CD4-positive, alpha-beta memory T cell (primary cell): ENCODE measurements around the gene CDK5RAP3. TPM values are rescaled to one million over a fixed set of nuclear protein-coding genes. Genes with fewer than 3 reads are reported as not detected.

Experiments used
- CTCF ChIA-PET: fragments of 350-600 bp; sonication (Branson Sonifier 250); formaldehyde crosslinking; loops from one replicate; lab custom pipeline; 2021; ENCODE audit warnings: inconsistent platforms; ENCODE audit not compliant: partially characterized antibody; lab: Charles Lee
- POLR2A ChIA-PET: fragments of 350-600 bp; sonication (Branson Sonifier 250); formaldehyde crosslinking; loops from one replicate; lab custom pipeline; 2021; ENCODE audit not compliant: partially characterized antibody; lab: Charles Lee
- DNase-seq, 5 donors: peaks; one replicate each; pipeline versions ENCODE4 v3.0.0 to v3.0.0-alpha.2; 2020 to 2022; ENCODE audit warnings: mixed read lengths in 1 of 5
- H3K27ac ChIP-seq: one replicate; pipeline ENCODE4 v1.7.0; 2013; ENCODE audit warnings: low read depth, low read length
- H3K27me3 ChIP-seq: 2 replicates; pipeline ENCODE4 v1.7.0; 2013; ENCODE audit warnings: mild to moderate bottlenecking, low read length, moderate library complexity; ENCODE audit not compliant: insufficient read depth
- H3K36me3 ChIP-seq: 2 replicates; pipeline ENCODE4 v1.7.0; 2013; ENCODE audit warnings: mild to moderate bottlenecking, low read length, moderate library complexity; ENCODE audit not compliant: insufficient read depth
- H3K4me1 ChIP-seq: 2 replicates; pipeline ENCODE4 v1.7.0; 2013; ENCODE audit warnings: mild to moderate bottlenecking, low read length, moderate library complexity; ENCODE audit not compliant: insufficient read depth
- H3K4me3 ChIP-seq, 2 donors: one replicate each; pipeline ENCODE4 v1.7.0; 2013; ENCODE audit warnings: low read length in 2 of 2, mild to moderate bottlenecking in 1 of 2
- H3K9me3 ChIP-seq, 2 donors: one replicate each; pipeline ENCODE4 v1.7.0; 2013; ENCODE audit warnings: low read length in 2 of 2, control low read depth in 1 of 2; ENCODE audit not compliant: control insufficient read depth in 1 of 2
- H3K27ac Mint-ChIP-seq, 7 donors: one replicate each; pipeline ENCODE4 v1.8.0; 2020 to 2021; ENCODE audit warnings: mixed read lengths in 7 of 7, mild to moderate bottlenecking in 6 of 7, inconsistent platforms in 3 of 7, moderate library complexity in 3 of 7
- H3K27me3 Mint-ChIP-seq, 2 donors: one replicate each; pipeline ENCODE4 v1.8.0; 2020 to 2021; ENCODE audit warnings: mixed read lengths in 2 of 2
- H3K36me3 Mint-ChIP-seq, 2 donors: one replicate each; pipeline ENCODE4 v1.8.0; 2020 to 2021; ENCODE audit warnings: mixed read lengths in 2 of 2, inconsistent platforms in 1 of 2, mild to moderate bottlenecking in 1 of 2
- H3K4me1 Mint-ChIP-seq, 4 donors: one replicate each; pipeline ENCODE4 v1.8.0; 2020 to 2021; ENCODE audit warnings: mixed read lengths in 4 of 4, mild to moderate bottlenecking in 1 of 4
- H3K4me3 Mint-ChIP-seq, 8 donors: one replicate each; pipeline ENCODE4 v1.8.0; 2020 to 2021; ENCODE audit warnings: mixed read lengths in 8 of 8, mild to moderate bottlenecking in 7 of 8, moderate library complexity in 6 of 8, inconsistent platforms in 3 of 8
- H3K9me3 Mint-ChIP-seq, 8 donors: one replicate each; pipeline ENCODE4 v1.8.0; 2020 to 2021; ENCODE audit warnings: mixed read lengths in 8 of 8, mild to moderate bottlenecking in 5 of 8, inconsistent platforms in 3 of 8, moderate library complexity in 1 of 8
- intact Hi-C: fragments of 100-400 bp; cut with micrococcal nuclease; formaldehyde crosslinking; loops from one replicate; pipeline ENCODE4 v1.15.1; 2023
- polyA plus RNA-seq, 2 donors: library from polyadenylated mRNA; unstranded; fragments of 300-500 nt; fragmentation: Illumina TruSeq; gene quantifications; one replicate each; pipeline ENCODE4 v1.2.3, GENCODE V29; 2021
- total RNA-seq, 2 experiments: library from RNA; stranded (reverse); gene quantifications; one replicate each; pipeline ENCODE4 v1.2.3, GENCODE V29; 2021

The CDK5RAP3 gene
- total and polyA plus RNA-seq, 4 experiments from 2014 or later, result 75.1 to 343 (median 220) TPM

GRCh38 chr17:47942096-47942510 lies 28.8 kb upstream of the CDK5RAP3 start:
- CTCF ChIA-PET, result interaction anchor here (0.9 to 15.5 kb wide), 6 partner anchors 7 to 132 kb away, joined by 3 to 244 read pairs (median 4); partner anchors contain the start of gene CDK5RAP3
- H3K4me1 ChIP-seq, result peaks cover 33% of the 10 kb centered on the region
- POLR2A ChIA-PET, result interaction anchor here (0.9 to 3.6 kb wide), 8 partner anchors 8 to 101 kb away, joined by 3 to 34 read pairs (median 4); partner anchors contain the start of genes CDK5RAP3, SCRN2 and SP2
- no peaks in the 10 kb centered on the region for H3K9me3 ChIP-seq
- H3K27ac ChIP-seq, result peak overlapping the region; percentile 76
- Mint-ChIP-seq H3K4me1 (peaks cover 23 to 49% (median 34%) of the 10 kb centered on the region in 4 donors), H3K27ac (peak overlapping the region; percentile 29 to 96 (median 92)), H3K9me3 (no peaks in the 10 kb centered on the region), H3K4me3 (peak overlapping the region; percentile 77 to 95 (median 88)), H3K36me3 (peaks cover 10 to 19% of the 10 kb centered on the region in 2 donors), H3K27me3 (no peaks in the 10 kb centered on the region)
- DNase-seq, result peak in 1 of 5 donors; percentile 12
- peak overlapping the region; percentile 82 to 85 for H3K4me3 ChIP-seq
- intact Hi-C loops, result loop anchor here (5.0 to 10.0 kb wide), 2 partner anchors 143 to 890 kb away; partner anchors contain the start of gene CALCOCO2
- peaks cover 4% of the 10 kb centered on the region for H3K36me3 ChIP-seq
- H3K27me3 ChIP-seq, result no peaks in the 10 kb centered on the region

DNA sequence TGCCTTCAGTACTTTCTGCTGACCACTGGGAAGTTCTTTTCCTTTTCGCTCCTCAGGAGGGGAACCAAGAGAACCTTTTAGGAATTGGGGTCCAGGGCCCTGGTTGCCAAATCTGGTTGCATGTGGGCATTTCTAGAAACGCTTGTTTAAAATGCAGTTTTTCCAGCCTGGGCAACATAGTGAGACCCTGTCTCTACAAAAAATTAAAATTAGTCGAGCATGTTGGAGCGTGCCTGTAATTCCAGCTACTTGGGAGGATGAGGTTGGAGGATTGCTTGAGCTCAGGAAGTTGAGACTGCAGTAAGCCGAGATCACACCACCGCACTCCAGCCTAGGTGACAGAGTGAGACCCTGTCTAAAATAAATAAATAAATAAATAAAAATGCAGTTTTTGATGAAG lies 28.3 kb upstream of the CDK5RAP3 start:
- H3K27me3 Mint-ChIP-seq, result no peaks in the 10 kb centered on the region
- Histone ChIP-seq H3K4me3 (no peak overlapping the region), H3K27me3 (no peaks in the 10 kb centered on the region), H3K27ac (no peak overlapping the region), H3K4me1 (peaks cover 35% of the 10 kb centered on the region), H3K9me3 (no peaks in the 10 kb centered on the region), H3K36me3 (peaks cover 4% of the 10 kb centered on the region)
- ChIA-PET CTCF (interaction anchor here (0.9 to 15.5 kb wide), 5 partner anchors 6 to 101 kb away, joined by 3 to 244 read pairs (median 4); partner anchors contain the start of gene CDK5RAP3), POLR2A (interaction anchor here (1.5 to 3.6 kb wide), 4 partner anchors 9 to 47 kb away, joined by 4 to 34 read pairs (median 18); partner anchors contain the start of genes CDK5RAP3 and SP2)
- peaks cover 12 to 20% of the 10 kb centered on the region in 2 donors for H3K36me3 Mint-ChIP-seq
- intact Hi-C loops, result loop anchor here (5.0 to 10.0 kb wide), 2 partner anchors 142 to 890 kb away; partner anchors contain the start of gene CALCOCO2
- no peak for DNase-seq
- H3K4me1 Mint-ChIP-seq, result peaks cover 23 to 50% (median 35%) of the 10 kb centered on the region in 4 donors
- H3K27ac Mint-ChIP-seq, result peak overlapping the region; percentile 29 to 96 (median 92)
- peak overlapping the region; percentile 77 to 95 (median 88) for H3K4me3 Mint-ChIP-seq
- no peaks in the 10 kb centered on the region for H3K9me3 Mint-ChIP-seq

DNA sequence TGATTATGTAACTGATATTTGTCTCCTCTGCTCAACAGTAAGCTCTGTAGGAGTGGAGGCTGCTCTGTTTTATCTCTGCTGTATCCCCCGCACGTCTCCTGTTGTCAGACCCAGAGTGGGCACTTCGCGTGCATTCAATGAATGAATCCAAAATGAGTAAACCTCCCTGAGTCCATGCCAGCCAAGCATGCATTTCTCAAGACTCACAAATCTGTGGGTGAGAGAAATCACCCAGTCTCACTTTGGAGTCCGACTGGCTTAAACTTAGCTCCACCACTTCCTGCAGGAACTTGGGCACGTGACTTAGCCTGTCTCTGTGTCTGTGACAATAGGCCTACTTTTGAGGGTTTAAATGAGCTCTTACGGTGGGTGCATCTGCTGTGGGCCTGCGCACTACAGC lies 25.8 kb upstream of the CDK5RAP3 start:
- intact Hi-C loops, result loop anchor here (5.0 to 10.0 kb wide), 2 partner anchors 82 to 140 kb away; no protein-coding TSS in a partner anchor
- Histone ChIP-seq H3K27me3 (no peaks in the 10 kb centered on the region), H3K4me3 (no peak overlapping the region), H3K36me3 (peaks cover 4% of the 10 kb centered on the region), H3K27ac (no peak overlapping the region), H3K4me1 (peaks cover 48% of the 10 kb centered on the region), H3K9me3 (no peaks in the 10 kb centered on the region)
- Mint-ChIP-seq H3K4me3 (peak overlapping the region in 4 of 8 donors; percentile 35 to 63 (median 54)), H3K9me3 (no peaks in the 10 kb centered on the region), H3K4me1 (peaks cover 34 to 61% (median 48%) of the 10 kb centered on the region in 4 donors), H3K36me3 (peaks cover 12 to 24% of the 10 kb centered on the region in 2 donors), H3K27ac (peak overlapping the region in 5 of 7 donors; percentile 24 to 76 (median 67)), H3K27me3 (no peaks in the 10 kb centered on the region)
- CTCF ChIA-PET, result interaction anchor here (0.7 to 15.5 kb wide), 10 partner anchors 8 to 104 kb away, joined by 3 to 244 read pairs (median 4); partner anchors contain the start of genes CDK5RAP3, PNPO and SCRN2
- POLR2A ChIA-PET, result no interaction called here
- DNase-seq, result no peak

DNA sequence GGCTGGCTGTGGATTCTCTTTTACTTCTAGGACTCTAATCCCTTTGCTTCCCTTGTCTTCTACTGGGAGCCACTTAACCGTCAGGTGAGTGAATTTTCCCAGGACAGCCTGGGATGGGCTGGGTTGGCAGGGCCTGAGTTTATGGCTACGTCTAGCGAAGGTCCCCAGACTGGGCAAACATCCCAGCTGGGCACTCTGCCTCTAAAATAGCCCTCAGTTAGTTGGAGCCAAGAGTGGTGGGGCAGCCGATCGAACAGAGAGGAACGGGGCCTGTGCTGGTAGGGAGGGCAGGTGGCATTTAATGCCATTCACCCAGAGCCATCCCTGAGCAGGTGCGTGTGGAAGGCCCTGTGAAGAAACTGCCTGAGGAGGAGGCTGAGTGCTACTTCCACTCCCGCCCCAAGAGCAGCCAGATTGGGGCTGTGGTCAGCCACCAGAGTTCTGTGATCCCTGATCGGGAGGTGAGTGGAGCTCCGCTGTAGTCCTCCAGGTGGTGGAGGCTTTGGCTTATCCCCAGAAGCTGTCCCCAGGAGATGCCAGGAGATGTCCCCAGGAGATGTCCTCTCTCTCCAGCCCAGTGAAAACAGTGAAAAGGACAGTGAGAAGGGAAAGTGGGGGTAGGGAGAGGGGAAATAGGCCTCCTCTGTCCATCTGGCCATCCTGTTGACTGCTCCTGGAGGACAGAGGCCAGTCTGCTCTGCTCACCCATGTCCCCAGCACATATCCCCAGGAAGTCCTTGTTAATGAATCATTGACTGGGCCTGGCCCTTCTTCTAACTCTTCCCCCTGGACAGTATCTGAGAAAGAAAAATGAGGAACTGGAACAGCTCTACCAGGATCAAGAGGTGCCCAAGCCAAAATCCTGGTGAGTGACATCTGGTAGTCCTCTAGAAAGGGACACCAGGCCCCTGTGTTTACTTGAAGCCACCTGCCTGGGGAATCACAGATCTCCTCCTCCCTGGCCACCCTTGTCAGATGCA lies 25.1 kb upstream of the CDK5RAP3 start:
- intact Hi-C loops, result loop anchor here (5.0 to 10.0 kb wide), 2 partner anchors 81 to 139 kb away; no protein-coding TSS in a partner anchor
- Histone ChIP-seq H3K27ac (no peak overlapping the region), H3K4me1 (peaks cover 51% of the 10 kb centered on the region), H3K27me3 (no peaks in the 10 kb centered on the region), H3K9me3 (no peaks in the 10 kb centered on the region), H3K36me3 (peaks cover 4% of the 10 kb centered on the region), H3K4me3 (no peak overlapping the region)
- H3K9me3 Mint-ChIP-seq, result no peaks in the 10 kb centered on the region
- H3K27ac Mint-ChIP-seq, result peak overlapping the region in 4 of 7 donors; percentile 24 to 76 (median 44)
- no peak for DNase-seq
- ChIA-PET CTCF (interaction anchor here (0.7 to 15.5 kb wide), 20 partner anchors 9 to 777 kb away, joined by 3 to 244 read pairs (median 5); partner anchors contain the start of genes CDK5RAP3, PNPO, PRR15L and SCRN2), POLR2A (no interaction called here)
- H3K36me3 Mint-ChIP-seq, result peaks cover 12 to 24% of the 10 kb centered on the region in 2 donors
- H3K4me3 Mint-ChIP-seq, result peak overlapping the region in 1 of 8 donors; percentile 52
- H3K4me1 Mint-ChIP-seq, result peaks cover 34 to 59% (median 47%) of the 10 kb centered on the region in 4 donors
- H3K27me3 Mint-ChIP-seq, result no peaks in the 10 kb centered on the region

- ChIA-PET CTCF (interaction anchor here (0.7 to 15.5 kb wide), 26 partner anchors 9 to 778 kb away, joined by 3 to 244 read pairs (median 5); partner anchors contain the start of genes CDK5RAP3, PNPO, PRR15L and SCRN2), POLR2A (interaction anchor here (1.0 to 2.5 kb wide), 4 partner anchors 24 to 101 kb away, joined by 3 to 8 read pairs (median 4); partner anchors contain the start of genes CDK5RAP3, NFE2L1 and SP2)
- Mint-ChIP-seq H3K4me3 (no peak overlapping the region), H3K27me3 (no peaks in the 10 kb centered on the region), H3K27ac (peak overlapping the region in 1 of 7 donors; percentile 61), H3K36me3 (peaks cover 12 to 24% of the 10 kb centered on the region in 2 donors), H3K4me1 (peaks cover 30 to 52% (median 41%) of the 10 kb centered on the region in 4 donors), H3K9me3 (no peaks in the 10 kb centered on the region)
- peaks cover 4% of the 10 kb centered on the region for H3K36me3 ChIP-seq
- no peak overlapping the region for H3K4me3 ChIP-seq
- peaks cover 48% of the 10 kb centered on the region for H3K4me1 ChIP-seq
- H3K9me3 ChIP-seq, result no peaks in the 10 kb centered on the region
- no peak overlapping the region for H3K27ac ChIP-seq
- no peaks in the 10 kb centered on the region for H3K27me3 ChIP-seq
- DNase-seq, result no peak
- intact Hi-C loops, result loop anchor here (5.0 to 10.0 kb wide), 2 partner anchors 81 to 138 kb away; no protein-coding TSS in a partner anchor
Observed at GRCh38 chr17:47946516-47946915, 24.4 kb upstream of the CDK5RAP3 start.

- peak overlapping the region in 1 of 8 donors; percentile 39 for H3K4me3 Mint-ChIP-seq
- intact Hi-C loops, result loop anchor here (1.0 to 10.0 kb wide), 3 partner anchors 80 to 138 kb away; no protein-coding TSS in a partner anchor
- peaks cover 46% of the 10 kb centered on the region for H3K4me1 ChIP-seq
Observed at GRCh38 chr17:47946929-47947397, 23.9 kb upstream of the CDK5RAP3 start.

More at GRCh38 chr17:47946929-47947397, 23.9 kb upstream of the CDK5RAP3 start:
- Histone ChIP-seq H3K27ac (no peak overlapping the region), H3K27me3 (no peaks in the 10 kb centered on the region), H3K36me3 (peaks cover 4% of the 10 kb centered on the region), H3K9me3 (no peaks in the 10 kb centered on the region), H3K4me3 (no peak overlapping the region)
- H3K27me3 Mint-ChIP-seq, result no peaks in the 10 kb centered on the region
- peak overlapping the region; percentile 3 to 79 (median 29) for H3K27ac Mint-ChIP-seq
- DNase-seq, result peak; percentile 55 to 83 (median 60)
- CTCF ChIA-PET, result interaction anchor here (0.7 to 15.5 kb wide), 28 partner anchors 8 to 778 kb away, joined by 3 to 244 read pairs (median 5); partner anchors contain the start of genes CDK5RAP3, PNPO, PRR15L and SCRN2
- peaks cover 12 to 24% of the 10 kb centered on the region in 2 donors for H3K36me3 Mint-ChIP-seq
- no peaks in the 10 kb centered on the region for H3K9me3 Mint-ChIP-seq
- POLR2A ChIA-PET, result interaction anchor here (1.0 to 2.5 kb wide), 5 partner anchors 23 to 101 kb away, joined by 3 to 8 read pairs (median 3); partner anchors contain the start of genes CDK5RAP3, NFE2L1 and SP2
- peaks cover 29 to 49% (median 39%) of the 10 kb centered on the region in 4 donors for H3K4me1 Mint-ChIP-seq
